Keratinocyte (primary cell): ENCODE measurements around the gene MEX3C. TPM values are rescaled to one million over a fixed set of nuclear protein-coding genes. Genes with fewer than 3 reads are reported as not detected.

Source experiments
- DNase-seq: peaks from one replicate; pipeline ENCODE4 v3.0.0-alpha.2; 2011; ENCODE audit warnings: low read depth, missing footprints, low spot score
- FAIRE-seq: peaks from 2 replicates; lab custom pipeline; 2011; peaks lifted over from hg19 to GRCh38; lab: Jason Lieb, UNC
- H2AFZ ChIP-seq: 2 replicates; pipeline ENCODE4 v1.6.0; 2012; ENCODE audit warnings: low read length, control low read depth, inconsistent platforms; ENCODE audit not compliant: control insufficient read depth
- H3K27ac ChIP-seq: 2 replicates; pipeline ENCODE4 v1.5.1; 2011; ENCODE audit warnings: low read length; ENCODE audit not compliant: control insufficient read depth, insufficient read depth
- H3K27me3 ChIP-seq: 3 replicates; pipeline ENCODE4 v1.6.0; 2011; ENCODE audit warnings: low read length; ENCODE audit not compliant: control insufficient read depth, insufficient read depth; ENCODE audit errors: extremely low read depth
- H3K36me3 ChIP-seq, 2 experiments: 2 replicates in 1 of 2; 3 replicates in 1 of 2; pipeline ENCODE4 v1.5.1; 2011; ENCODE audit warnings: low read length in 2 of 2, mild to moderate bottlenecking in 1 of 2; ENCODE audit not compliant: control insufficient read depth in 2 of 2, insufficient read depth in 2 of 2; ENCODE audit errors: extremely low read depth in 1 of 2
- H3K4me1 ChIP-seq: 3 replicates; pipeline ENCODE4 v1.5.1; 2011; ENCODE audit warnings: low read length; ENCODE audit not compliant: control insufficient read depth, insufficient read depth; ENCODE audit errors: extremely low read depth
- H3K4me2 ChIP-seq: 3 replicates; pipeline ENCODE4 v1.6.0; 2011; ENCODE audit warnings: low read depth, low read length; ENCODE audit not compliant: control insufficient read depth, insufficient read depth; ENCODE audit errors: extremely low read depth
- H3K4me3 ChIP-seq, 3 experiments: fragments of 200-600 bp in 1 of 3; sonication (generic) in 1 of 3; 2 replicates in 2 of 3; 3 replicates in 1 of 3; pipeline ENCODE4 v1.5.1; 2011 to 2016; ENCODE audit warnings: low read length in 3 of 3, mild to moderate bottlenecking in 3 of 3, control low read depth in 2 of 3, inconsistent platforms in 1 of 3, low read depth in 1 of 3, mixed read lengths in 1 of 3, mixed run types in 1 of 3, moderate library complexity in 1 of 3; ENCODE audit not compliant: control insufficient read depth in 2 of 3, insufficient read depth in 2 of 3; ENCODE audit errors: extremely low read depth in 1 of 3
- H3K79me2 ChIP-seq: 2 replicates; pipeline ENCODE4 v1.6.0; 2012; ENCODE audit warnings: low read length; ENCODE audit not compliant: control insufficient read depth, insufficient read depth
- H3K9ac ChIP-seq: 3 replicates; pipeline ENCODE4 v1.6.0; 2011; ENCODE audit warnings: low read length; ENCODE audit not compliant: control insufficient read depth, insufficient read depth; ENCODE audit errors: extremely low read depth
- H3K9me1 ChIP-seq: 3 replicates; pipeline ENCODE4 v1.6.0; 2011; ENCODE audit warnings: low read length; ENCODE audit not compliant: control insufficient read depth, insufficient read depth; ENCODE audit errors: extremely low read depth
- H3K9me3 ChIP-seq: 2 replicates; pipeline ENCODE4 v1.5.1; 2012; ENCODE audit warnings: low read depth, low read length; ENCODE audit not compliant: control insufficient read depth
- H4K20me1 ChIP-seq: 3 replicates; pipeline ENCODE4 v1.6.0; 2011; ENCODE audit warnings: low read length; ENCODE audit not compliant: control insufficient read depth, insufficient read depth; ENCODE audit errors: extremely low read depth
- EZH2 ChIP-seq: IDR thresholded peaks from one replicate; pipeline ENCODE4 v1.6.1; 2012; ENCODE audit warnings: inconsistent platforms, mild to moderate bottlenecking, low read length, moderate library complexity
- dilution Hi-C: fragments of 300-500 bp; cut with MboI; formaldehyde crosslinking; loops from one replicate; pipeline ENCODE4 v1.7.0; 2020; ENCODE audit warnings: low sequenced_read_pairs; ENCODE audit not compliant: extremely low pct_ligation_motif_present
- polyA plus RNA-seq, 5 experiments: library from polyadenylated mRNA; depleted of rRNA in 3 of 5; stranded (reverse) in 3 of 5; stranded (forward) in 1 of 5; unstranded in 1 of 5; fragments of >200 nt; gene quantifications; 1 replicate in 1 of 5; 2 replicates in 3 of 5; 3 replicates in 1 of 5; pipeline versions ENCODE4 v1.2.1 to v1.2.3, GENCODE V29; 2011 to 2012; ENCODE audit warnings: missing spikeins in 2 of 5, low read depth in 1 of 5, low replicate concordance in 1 of 5
- TF ChIP-seq, protein P1 (sequence below), 3 experiments: IDR thresholded peaks in 1 of 3; conservative IDR thresholded peaks in 1 of 3; optimal IDR thresholded peaks in 1 of 3; 2 replicates in 2 of 3; 3 replicates in 1 of 3; pipeline versions ENCODE3 to v1.5.1; 2011; ENCODE audit warnings: low read length in 3 of 3, mild to moderate bottlenecking in 3 of 3, moderate library complexity in 2 of 3, control low read depth in 1 of 3, inconsistent platforms in 1 of 3; ENCODE audit not compliant: insufficient read depth in 2 of 3; ENCODE audit errors: extremely low read depth in 1 of 3

Gene MEX3C
- polyA plus RNA-seq, 1 donor (not counting 4 experiments of a cell fraction or from before 2014, with no cell fraction given) = 75.1 TPM

DNA sequence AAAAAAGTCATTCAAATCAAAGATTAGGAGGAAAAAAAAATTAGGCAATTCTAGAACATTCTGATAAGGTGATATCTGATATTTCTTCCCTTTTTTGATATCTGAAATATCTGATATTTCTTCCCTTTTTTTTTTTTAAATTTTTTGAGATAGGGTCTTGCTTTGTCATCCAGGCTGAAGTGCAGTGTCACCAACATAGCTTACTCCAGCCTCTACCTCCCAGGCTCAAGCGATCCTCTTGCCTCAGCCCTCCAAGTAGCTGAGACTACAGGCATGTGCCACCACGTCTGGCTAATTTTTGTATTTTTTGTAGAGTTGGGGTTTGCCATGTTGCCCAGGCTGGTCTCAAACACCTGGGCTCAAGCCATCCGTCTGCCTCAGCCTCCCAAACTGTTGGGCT is 33.9 kb downstream of the MEX3C start:
- no peaks in the 10 kb centered on the region for H4K20me1 ChIP-seq
- H3K4me2 ChIP-seq = no peak overlapping the region
- no peak overlapping the region for H3K9ac ChIP-seq
- H3K4me1 ChIP-seq = no peaks in the 10 kb centered on the region
- H3K27ac ChIP-seq = no peak overlapping the region
- no peaks in the 10 kb centered on the region for H3K27me3 ChIP-seq
- H3K4me3 ChIP-seq = no peak overlapping the region
- DNase-seq = no peak
- no peaks in the 10 kb centered on the region for H3K79me2 ChIP-seq
- TF ChIP-seq, protein P1, sequence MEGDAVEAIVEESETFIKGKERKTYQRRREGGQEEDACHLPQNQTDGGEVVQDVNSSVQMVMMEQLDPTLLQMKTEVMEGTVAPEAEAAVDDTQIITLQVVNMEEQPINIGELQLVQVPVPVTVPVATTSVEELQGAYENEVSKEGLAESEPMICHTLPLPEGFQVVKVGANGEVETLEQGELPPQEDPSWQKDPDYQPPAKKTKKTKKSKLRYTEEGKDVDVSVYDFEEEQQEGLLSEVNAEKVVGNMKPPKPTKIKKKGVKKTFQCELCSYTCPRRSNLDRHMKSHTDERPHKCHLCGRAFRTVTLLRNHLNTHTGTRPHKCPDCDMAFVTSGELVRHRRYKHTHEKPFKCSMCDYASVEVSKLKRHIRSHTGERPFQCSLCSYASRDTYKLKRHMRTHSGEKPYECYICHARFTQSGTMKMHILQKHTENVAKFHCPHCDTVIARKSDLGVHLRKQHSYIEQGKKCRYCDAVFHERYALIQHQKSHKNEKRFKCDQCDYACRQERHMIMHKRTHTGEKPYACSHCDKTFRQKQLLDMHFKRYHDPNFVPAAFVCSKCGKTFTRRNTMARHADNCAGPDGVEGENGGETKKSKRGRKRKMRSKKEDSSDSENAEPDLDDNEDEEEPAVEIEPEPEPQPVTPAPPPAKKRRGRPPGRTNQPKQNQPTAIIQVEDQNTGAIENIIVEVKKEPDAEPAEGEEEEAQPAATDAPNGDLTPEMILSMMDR (optimal IDR thresholded peaks at IDR 0.05 in 1 of 3, IDR thresholded peaks at IDR 0.05 in 1 of 3, conservative IDR thresholded peaks at IDR 0.05 in 1 of 3; ENCODE audit: extremely low read depth in 1 of 3, insufficient read depth in 2 of 3, low read length in 3 of 3) = no peak
- no peak for TF ChIP-seq EZH2
- dilution Hi-C loops = no loop called here
- no peaks in the 10 kb centered on the region for H3K36me3 ChIP-seq
- no peak overlapping the region for H2AFZ ChIP-seq
- no peak for FAIRE-seq
- no peaks in the 10 kb centered on the region for H3K9me1 ChIP-seq
- H3K9me3 ChIP-seq = no peaks in the 10 kb centered on the region

DNA sequence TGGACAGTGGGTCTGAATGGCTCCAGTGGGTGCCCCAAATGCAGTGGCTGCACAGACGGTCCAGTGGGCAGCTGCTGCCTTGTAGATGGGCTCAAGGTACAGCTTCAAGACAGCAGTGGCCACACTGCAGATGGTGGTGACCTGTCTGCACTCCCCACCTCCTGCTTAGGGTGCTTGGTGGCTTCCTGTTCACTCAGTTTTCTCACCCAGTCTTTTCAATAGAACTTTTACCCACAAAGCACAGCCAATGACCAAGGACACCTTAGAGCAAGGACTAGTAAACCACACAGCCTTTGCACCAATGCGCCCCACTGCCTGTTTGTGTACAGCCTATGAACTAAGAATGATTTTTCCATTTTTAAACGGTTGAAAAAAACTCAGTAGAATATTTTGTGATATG is 34.9 kb downstream of the MEX3C start:
- no peaks in the 10 kb centered on the region for H3K79me2 ChIP-seq
- dilution Hi-C loops = no loop called here
- no peaks in the 10 kb centered on the region for H3K4me1 ChIP-seq
- DNase-seq (no peak), FAIRE-seq (no peak)
- H2AFZ ChIP-seq = no peak overlapping the region
- H3K36me3 ChIP-seq = no peaks in the 10 kb centered on the region
- no peak overlapping the region for H3K27ac ChIP-seq
- H3K9ac ChIP-seq = no peak overlapping the region
- no peak overlapping the region for H3K4me2 ChIP-seq
- H3K9me3 ChIP-seq = no peaks in the 10 kb centered on the region
- no peaks in the 10 kb centered on the region for H3K9me1 ChIP-seq
- no peaks in the 10 kb centered on the region for H4K20me1 ChIP-seq
- no peaks in the 10 kb centered on the region for H3K27me3 ChIP-seq
- TF ChIP-seq EZH2 = no peak
- TF ChIP-seq, protein P1 (optimal IDR thresholded peaks at IDR 0.05 in 1 of 3, IDR thresholded peaks at IDR 0.05 in 1 of 3, conservative IDR thresholded peaks at IDR 0.05 in 1 of 3; ENCODE audit: extremely low read depth in 1 of 3, insufficient read depth in 2 of 3, low read length in 3 of 3) = no peak
- H3K4me3 ChIP-seq = no peak overlapping the region
